Cerebellar nuclear complex (tissue), 1 donor: Measurements from ENCODE around the gene ALAS1.

Source experiments
- DNase-seq, 2 experiments: peaks; one replicate each; lab custom pipeline; 2025; lab: John Stamatoyannopoulos, UW

ALAS1 gene

DNA sequence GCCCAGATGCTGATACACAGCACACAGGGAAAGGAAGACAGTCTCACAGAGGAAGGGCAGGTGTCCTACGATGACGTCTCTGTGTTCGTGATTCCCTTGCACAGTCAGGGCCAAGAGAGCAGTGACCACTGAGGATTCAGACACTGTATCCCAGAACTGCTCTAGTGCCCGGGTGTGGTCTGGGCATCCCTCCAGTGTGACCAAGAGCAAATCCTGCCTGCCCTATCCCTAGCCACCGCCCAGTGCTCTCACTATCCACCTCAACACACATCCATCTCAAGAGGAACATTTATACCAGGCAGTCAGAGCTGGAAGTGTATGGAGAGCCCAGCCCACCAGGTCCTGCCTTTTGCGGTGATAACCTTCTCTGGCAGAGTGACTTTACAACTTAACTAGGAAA, 51.7 kb downstream of the ALAS1 start:
- no peak for DNase-seq

DNA sequence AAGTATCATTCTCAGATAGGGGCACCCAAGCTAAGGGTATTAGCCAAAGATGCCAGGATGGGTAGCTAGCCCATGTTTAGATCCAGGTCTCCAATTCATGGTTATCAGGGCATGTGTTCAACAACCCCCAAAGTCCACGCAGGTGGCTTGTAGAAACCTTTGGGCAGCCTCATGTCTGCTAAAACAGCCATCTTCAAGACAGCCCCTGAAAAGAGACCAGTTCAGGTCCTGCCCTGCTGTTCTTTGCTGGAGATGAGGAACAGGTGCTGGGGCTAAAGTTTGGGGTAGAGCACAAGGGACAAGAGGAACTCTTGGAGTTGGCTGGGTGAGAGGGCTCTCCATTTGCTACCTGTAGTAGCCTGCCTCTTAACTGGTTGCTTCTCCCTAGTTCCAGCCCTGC, 52.2 kb downstream of the ALAS1 start:
- DNase-seq, result no peak

GRCh38 chr3:52253314-52254304, 55.6 kb downstream of the ALAS1 start:
- DNase-seq, result no peak

- no peak for DNase-seq
These were observed 56.6 kb downstream of the ALAS1 start for GRCh38 chr3:52254608-52255007.

DNA sequence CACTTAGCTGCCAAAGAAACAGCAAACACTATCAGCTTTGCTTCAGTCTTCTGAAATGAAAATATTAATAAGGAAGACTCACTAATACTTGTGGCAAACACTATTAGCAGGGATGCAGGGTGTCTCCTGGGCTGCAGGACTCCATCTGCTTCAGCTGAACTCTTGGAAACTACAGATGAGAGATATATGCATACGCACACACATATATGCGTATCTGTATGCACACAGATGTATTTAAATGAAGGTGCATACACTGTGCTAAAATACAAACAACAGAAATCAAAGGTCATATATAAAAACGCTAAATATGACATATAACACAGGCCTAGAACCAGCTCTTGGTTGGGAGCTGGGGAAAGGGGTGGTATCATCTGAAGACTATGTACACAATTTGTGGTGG, 58.2 kb downstream of the ALAS1 start:
- DNase-seq, result no peak

DNA sequence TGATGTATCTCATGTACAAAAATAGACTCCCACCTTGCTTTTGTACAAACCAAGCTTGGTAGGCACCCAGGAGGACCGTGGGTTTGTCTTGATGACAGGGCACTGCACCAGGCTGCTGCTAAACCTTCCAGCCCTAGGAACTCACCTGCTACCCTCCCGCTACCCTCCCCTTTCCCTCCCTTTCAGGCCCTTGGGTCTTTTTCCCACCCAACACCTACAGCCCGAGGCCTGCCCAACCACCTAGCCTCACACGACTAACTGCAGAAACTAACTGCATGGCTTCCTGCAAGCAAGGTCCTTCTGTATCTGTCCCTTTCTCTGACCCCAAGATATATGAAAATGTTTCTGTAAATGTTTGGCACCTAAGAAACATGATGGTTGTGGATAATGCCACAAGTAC, 58.7 kb downstream of the ALAS1 start:
- no peak for DNase-seq

DNA sequence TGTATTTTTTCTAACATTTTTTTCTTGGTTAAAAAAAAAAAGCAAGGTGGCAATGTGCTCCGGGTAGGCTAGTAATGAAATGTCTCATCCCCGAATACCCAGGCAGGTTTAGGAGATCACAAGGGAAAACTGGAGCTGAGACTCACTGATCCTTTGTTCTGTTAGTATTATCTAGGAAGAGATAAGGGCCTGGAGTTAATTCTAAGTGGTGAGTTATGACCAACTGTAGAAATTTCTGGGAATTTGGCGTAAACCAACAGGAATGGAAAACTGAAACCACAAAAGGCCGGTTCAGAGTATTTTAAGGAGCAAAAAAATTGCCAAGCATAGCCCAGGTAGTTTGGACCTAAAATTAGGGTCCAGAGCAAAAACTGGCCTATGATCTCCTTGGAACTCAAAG, 60.0 kb downstream of the ALAS1 start:
- no peak for DNase-seq

- no peak for DNase-seq
These were observed 61.1 kb downstream of the ALAS1 start for GRCh38 chr3:52259035-52259434.

- no peak for DNase-seq
These were observed 61.5 kb downstream of the ALAS1 start for GRCh38 chr3:52259448-52259847.

GRCh38 chr3:52262447-52262846, 64.5 kb downstream of the ALAS1 start:
- DNase-seq, result no peak
